Measurements from ENCODE around the gene TMEM88. TPM values are rescaled to one million over a fixed set of nuclear protein-coding genes. Genes with fewer than 3 reads are reported as not detected.

The TMEM88 gene
- total and polyA plus RNA-seq, 2 donors (not counting 1 experiment from before 2014, with no cell fraction given) = 5.1 to 9.5 TPM

DNA sequence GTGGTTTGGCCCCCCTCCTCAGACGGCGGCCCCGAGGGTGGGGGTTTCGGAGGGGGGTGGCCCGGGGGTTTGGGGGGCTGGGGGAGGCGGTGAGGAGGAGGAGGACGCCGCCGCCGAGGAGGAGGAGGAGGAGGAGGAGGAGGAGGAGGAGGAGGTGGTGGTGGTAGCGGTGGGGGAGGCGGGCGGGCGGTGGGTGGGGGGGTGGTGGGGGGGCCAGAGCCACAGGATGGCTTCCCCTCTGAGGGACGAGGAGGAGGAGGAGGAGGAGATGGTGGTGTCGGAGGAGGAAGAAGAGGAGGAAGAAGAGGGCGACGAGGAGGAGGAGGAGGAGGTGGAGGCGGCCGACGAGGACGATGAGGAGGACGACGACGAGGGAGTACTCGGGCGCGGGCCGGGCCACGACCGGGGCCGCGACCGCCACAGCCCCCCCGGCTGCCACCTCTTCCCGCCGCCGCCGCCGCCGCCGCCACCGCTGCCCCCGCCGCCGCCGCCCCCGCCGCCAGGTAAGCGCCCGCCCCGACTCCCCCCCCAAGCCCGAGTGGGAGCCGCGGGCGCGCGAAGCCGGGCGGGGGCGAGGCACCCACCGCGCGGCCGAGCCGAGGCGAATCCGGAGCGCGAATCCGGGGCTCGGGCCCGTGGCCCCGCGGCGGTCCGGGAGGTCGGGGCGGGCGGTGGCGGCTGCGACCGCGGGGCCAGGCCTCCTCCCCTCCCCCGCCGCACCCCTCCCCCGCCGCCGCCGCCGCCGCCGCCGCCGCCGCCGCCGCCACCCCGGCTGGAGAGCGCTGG lies 29.9 kb downstream of the TMEM88 start:
- peak; percentile 1 for ATAC-seq (ENCODE audit: low read depth)
- H3K9me3 ChIP-seq (ENCODE audit: control extremely low read depth in 1 of 3, control insufficient read depth in 2 of 3, insufficient read depth in 1 of 3, low read length in 2 of 3) = no peaks in the 10 kb centered on the region
- H3K27me3 ChIP-seq (replicated peaks in 1 of 4; ENCODE audit: control extremely low read depth in 1 of 4, control insufficient read depth in 3 of 4, insufficient read depth in 4 of 4, low read length in 3 of 4) = no peaks in the 10 kb centered on the region
- Mint-ChIP-seq H3K9me3 (ENCODE audit: insufficient read depth) (no peaks in the 10 kb centered on the region), H3K4me3 (peak overlapping the region; percentile 75), H3K4me1 (peaks cover 3% of the 10 kb centered on the region), H3K27me3 (no peaks in the 10 kb centered on the region), H3K27ac (peak overlapping the region; percentile 78)
- under 1% methylated on average over 39 of the region's 100 CpGs for WGBS (ENCODE audit: insufficient coverage)
- H3K79me2 ChIP-seq (ENCODE audit: control insufficient read depth, insufficient read depth, low read length) = peaks cover 17% of the 10 kb centered on the region
- no peaks in the 10 kb centered on the region for H3K36me3 ChIP-seq (replicated peaks in 1 of 2; ENCODE audit: control extremely low read depth in 1 of 2, control insufficient read depth in 1 of 2, extremely low read depth in 1 of 2, insufficient read depth in 2 of 2, low read length in 1 of 2)
- peak; percentile 64 for DNase-seq
- TF ChIP-seq, protein P1, sequence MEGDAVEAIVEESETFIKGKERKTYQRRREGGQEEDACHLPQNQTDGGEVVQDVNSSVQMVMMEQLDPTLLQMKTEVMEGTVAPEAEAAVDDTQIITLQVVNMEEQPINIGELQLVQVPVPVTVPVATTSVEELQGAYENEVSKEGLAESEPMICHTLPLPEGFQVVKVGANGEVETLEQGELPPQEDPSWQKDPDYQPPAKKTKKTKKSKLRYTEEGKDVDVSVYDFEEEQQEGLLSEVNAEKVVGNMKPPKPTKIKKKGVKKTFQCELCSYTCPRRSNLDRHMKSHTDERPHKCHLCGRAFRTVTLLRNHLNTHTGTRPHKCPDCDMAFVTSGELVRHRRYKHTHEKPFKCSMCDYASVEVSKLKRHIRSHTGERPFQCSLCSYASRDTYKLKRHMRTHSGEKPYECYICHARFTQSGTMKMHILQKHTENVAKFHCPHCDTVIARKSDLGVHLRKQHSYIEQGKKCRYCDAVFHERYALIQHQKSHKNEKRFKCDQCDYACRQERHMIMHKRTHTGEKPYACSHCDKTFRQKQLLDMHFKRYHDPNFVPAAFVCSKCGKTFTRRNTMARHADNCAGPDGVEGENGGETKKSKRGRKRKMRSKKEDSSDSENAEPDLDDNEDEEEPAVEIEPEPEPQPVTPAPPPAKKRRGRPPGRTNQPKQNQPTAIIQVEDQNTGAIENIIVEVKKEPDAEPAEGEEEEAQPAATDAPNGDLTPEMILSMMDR (IDR thresholded peaks at IDR 0.05) = no peak
- TF ChIP-seq EZH2 (IDR thresholded peaks at IDR 0.05; ENCODE audit: borderline replicate concordance, insufficient read depth, low read depth, low read length, poor library complexity, severe bottlenecking) = no peak
- intact Hi-C loops (cut with micrococcal nuclease) = loop anchor here (10.0 kb wide), 1 partner anchor 140 kb away; no protein-coding TSS in a partner anchor
- no peaks in the 10 kb centered on the region for H4K20me1 ChIP-seq (ENCODE audit: control insufficient read depth, insufficient read depth, low read length, poor library complexity, severe bottlenecking)
- H3K9ac ChIP-seq (ENCODE audit: low read length) = peak overlapping the region; percentile 68
- peak overlapping the region in 1 of 2 donors; percentile 33 for H3K27ac ChIP-seq (ENCODE audit: low read length in 2 of 2)
- ChIA-PET CTCF (interaction anchor here (1.0 kb wide), 1 partner anchor 27 kb away, joined by 3 read pairs; the partner anchor contains the start of genes CYB5D1 and NAA38), POLR2A (interaction anchor here (0.7 to 1.3 kb wide), 3 partner anchors 28 to 51 kb away, joined by 3 to 4 read pairs (median 3); partner anchors contain the start of gene NAA38)
- peak overlapping the region in 4 of 5 experiments; percentile 65 to 81 (median 76) for H3K4me3 ChIP-seq (ENCODE audit: control extremely low read depth in 1 of 5, extremely low read depth in 1 of 5, insufficient read depth in 1 of 5, low read depth in 2 of 5, low read length in 4 of 5)
- H3K4me2 ChIP-seq (replicated peaks; ENCODE audit: low read depth, low read length, poor library complexity, severe bottlenecking) = peak overlapping the region; percentile 86
- H3K4me1 ChIP-seq (ENCODE audit: control insufficient read depth in 2 of 2, insufficient read depth in 2 of 2, low read length in 2 of 2) = peaks cover 40 to 54% of the 10 kb centered on the region in 2 donors
- peak overlapping the region; percentile 43 for H2AFZ ChIP-seq (ENCODE audit: insufficient read depth, low read depth, low read length, poor library complexity, severe bottlenecking)
